OCI-LY7 (cell line): ENCODE results near the gene ANKRD13D. TPM values are rescaled to one million over a fixed set of nuclear protein-coding genes. Genes with fewer than 3 reads are reported as not detected.

Experiments
- BruUV-seq: library from RNA; stranded (reverse); fragments of 400-500 nt; replicated peaks from 2 replicates; lab custom pipeline; 2021; lab: Mats Ljungman, UMichigan
- CTCF ChIA-PET: fragments of 300-600 bp; sonication (Branson Sonifier 250); formaldehyde crosslinking; loops from one replicate; lab custom pipeline; 2022; ENCODE audit warnings: antibody characterized with exemption; ENCODE audit not compliant: unreplicated experiment; lab: Charles Lee
- POLR2A ChIA-PET: fragments of 300-600 bp; sonication (Branson Sonifier 250); formaldehyde crosslinking; loops from one replicate; lab custom pipeline; 2022; ENCODE audit warnings: antibody characterized with exemption; lab: Charles Lee
- DNase-seq: peaks from one replicate; pipeline ENCODE4 v3.0.0-alpha.2; 2015; ENCODE audit warnings: low spot score
- H2AFZ ChIP-seq: fragments of 200-600 bp; sonication (generic), shearing (Covaris generic); 2 replicates; pipeline ENCODE4 v1.6.1; 2014; ENCODE audit warnings: mild to moderate bottlenecking, antibody characterized with exemption, low read length, moderate library complexity
- H3K27ac ChIP-seq: fragments of 200-600 bp; sonication (generic); 2 replicates; pipeline ENCODE4 v1.5.1; 2014; ENCODE audit warnings: mixed run types, low read depth, mild to moderate bottlenecking, moderate library complexity, low read length, inconsistent platforms; ENCODE audit not compliant: poor library complexity, severe bottlenecking
- H3K36me3 ChIP-seq: fragments of 200-600 bp; sonication (generic); 2 replicates; pipeline ENCODE4 v1.6.1; 2014; ENCODE audit warnings: mild to moderate bottlenecking, antibody characterized with exemption, low read length, moderate library complexity, mixed read lengths; ENCODE audit not compliant: insufficient read depth
- H3K4me1 ChIP-seq: fragments of 200-600 bp; sonication (generic); 2 replicates; pipeline ENCODE4 v1.5.1; 2014; ENCODE audit warnings: mild to moderate bottlenecking, low read length; ENCODE audit not compliant: insufficient read depth, poor library complexity, severe bottlenecking
- H3K4me2 ChIP-seq: fragments of 200-600 bp; sonication (generic); 2 replicates; pipeline ENCODE4 v1.6.1; 2014; ENCODE audit warnings: mild to moderate bottlenecking, low read length
- H3K4me3 ChIP-seq: fragments of 200-600 bp; sonication (generic); 2 replicates; pipeline ENCODE4 v1.5.1; 2014; ENCODE audit warnings: mild to moderate bottlenecking, low read depth, low read length; ENCODE audit not compliant: poor library complexity, severe bottlenecking
- H3K79me2 ChIP-seq: fragments of 200-600 bp; sonication (generic); 2 replicates; pipeline ENCODE4 v1.6.1; 2016; ENCODE audit warnings: low read depth, mild to moderate bottlenecking, low read length, moderate library complexity, mixed read lengths; ENCODE audit not compliant: insufficient read depth
- H3K9me2 ChIP-seq: fragments of 200-600 bp; sonication (generic); 2 replicates; pipeline ENCODE4 v1.6.1; 2016; ENCODE audit warnings: mild to moderate bottlenecking, low read length, mixed read lengths; ENCODE audit not compliant: insufficient read depth
- H3K9me3 ChIP-seq: fragments of 200-600 bp; sonication (generic); 2 replicates; pipeline ENCODE4 v1.6.1; 2014; ENCODE audit warnings: mild to moderate bottlenecking, mixed run types, low read length, mixed read lengths
- H4K20me1 ChIP-seq: fragments of 200-600 bp; sonication (generic); 2 replicates; pipeline ENCODE4 v1.6.1; 2014; ENCODE audit warnings: mild to moderate bottlenecking, antibody characterized with exemption, low read length, moderate library complexity, mixed read lengths; ENCODE audit not compliant: insufficient read depth
- EZH2phosphoT487 ChIP-seq: fragments of 200-600 bp; sonication (generic); IDR thresholded peaks from 2 replicates; pipeline ENCODE4 v1.6.1; 2018; ENCODE audit warnings: low read depth, borderline replicate concordance, mild to moderate bottlenecking, mixed run types, antibody characterized with exemption, low read length, moderate library complexity, mixed read lengths
- intact Hi-C: fragments of 100-400 bp; cut with micrococcal nuclease; formaldehyde crosslinking; loops from one replicate; pipeline ENCODE4 v1.10.0; 2022; ENCODE audit not compliant: unreplicated experiment
- total RNA-seq, 2 experiments: library from RNA; depleted of rRNA in 1 of 2; stranded (reverse); fragments of >200 nt in 1 of 2; shearing (Covaris generic) in 1 of 2; gene quantifications; 2 replicates each; pipeline ENCODE4 v1.2.3, GENCODE V29; 2014 to 2022
- TF ChIP-seq, protein P1 (sequence below): fragments of 200-600 bp; sonication (generic); conservative IDR thresholded peaks from 2 replicates; pipeline ENCODE4 v1.5.1; 2014; ENCODE audit warnings: mild to moderate bottlenecking, antibody characterized with exemption, low read length, moderate library complexity, mixed read lengths

ANKRD13D gene
- total RNA-seq, 2 experiments from 2014 or later = 119 to 136 TPM

DNA sequence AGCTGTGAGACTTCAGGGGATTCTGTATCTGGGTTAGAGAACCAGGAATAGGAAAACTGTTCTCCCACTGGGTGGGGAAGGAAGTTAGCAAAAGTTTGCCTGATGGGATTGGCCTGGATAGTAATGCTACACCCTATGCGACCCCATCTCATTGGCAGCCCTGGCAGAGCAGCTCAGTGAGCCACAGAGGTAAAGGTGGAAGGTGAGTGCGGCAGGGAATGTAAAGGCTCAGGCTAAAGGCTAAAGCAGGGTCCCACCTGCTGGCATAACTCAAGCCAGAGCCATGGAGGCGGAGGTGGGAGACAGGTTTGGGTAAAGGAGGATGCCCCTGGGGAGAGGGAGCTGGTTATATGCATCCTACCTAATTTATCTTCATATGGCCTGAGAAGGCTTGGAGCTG, 32.9 kb downstream of the ANKRD13D start:
- Histone ChIP-seq H3K9me2 (no peaks in the 10 kb centered on the region), H3K9me3 (no peaks in the 10 kb centered on the region), H3K27ac (no peak overlapping the region), H2AFZ (no peak overlapping the region), H3K4me3 (no peak overlapping the region), H3K36me3 (no peaks in the 10 kb centered on the region), H3K79me2 (no peaks in the 10 kb centered on the region), H3K4me2 (no peak overlapping the region), H4K20me1 (no peaks in the 10 kb centered on the region), H3K4me1 (peaks cover 9% of the 10 kb centered on the region)
- TF ChIP-seq EZH2phosphoT487 = no peak
- TF ChIP-seq, protein P1, sequence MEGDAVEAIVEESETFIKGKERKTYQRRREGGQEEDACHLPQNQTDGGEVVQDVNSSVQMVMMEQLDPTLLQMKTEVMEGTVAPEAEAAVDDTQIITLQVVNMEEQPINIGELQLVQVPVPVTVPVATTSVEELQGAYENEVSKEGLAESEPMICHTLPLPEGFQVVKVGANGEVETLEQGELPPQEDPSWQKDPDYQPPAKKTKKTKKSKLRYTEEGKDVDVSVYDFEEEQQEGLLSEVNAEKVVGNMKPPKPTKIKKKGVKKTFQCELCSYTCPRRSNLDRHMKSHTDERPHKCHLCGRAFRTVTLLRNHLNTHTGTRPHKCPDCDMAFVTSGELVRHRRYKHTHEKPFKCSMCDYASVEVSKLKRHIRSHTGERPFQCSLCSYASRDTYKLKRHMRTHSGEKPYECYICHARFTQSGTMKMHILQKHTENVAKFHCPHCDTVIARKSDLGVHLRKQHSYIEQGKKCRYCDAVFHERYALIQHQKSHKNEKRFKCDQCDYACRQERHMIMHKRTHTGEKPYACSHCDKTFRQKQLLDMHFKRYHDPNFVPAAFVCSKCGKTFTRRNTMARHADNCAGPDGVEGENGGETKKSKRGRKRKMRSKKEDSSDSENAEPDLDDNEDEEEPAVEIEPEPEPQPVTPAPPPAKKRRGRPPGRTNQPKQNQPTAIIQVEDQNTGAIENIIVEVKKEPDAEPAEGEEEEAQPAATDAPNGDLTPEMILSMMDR = no peak
- DNase-seq = no peak
- ChIA-PET CTCF (no interaction called here), POLR2A (no interaction called here)
- no TSS peak for BruUV-seq
- intact Hi-C loops = no loop called here

- intact Hi-C loops = no loop called here
- no peak overlapping the region for H3K27ac ChIP-seq
- TF ChIP-seq, protein P1 = no peak
- TF ChIP-seq EZH2phosphoT487 = no peak
- H3K9me2 ChIP-seq = no peaks in the 10 kb centered on the region
- H3K9me3 ChIP-seq = no peaks in the 10 kb centered on the region
- ChIA-PET CTCF (no interaction called here), POLR2A (interaction anchor here (0.6 to 1.0 kb wide), 2 partner anchors 58 to 530 kb away, joined by 3 to 4 read pairs; no protein-coding TSS in a partner anchor)
- BruUV-seq = no TSS peak
- no peak overlapping the region for H3K4me2 ChIP-seq
- H4K20me1 ChIP-seq = no peaks in the 10 kb centered on the region
- H3K4me1 ChIP-seq = peaks cover 3% of the 10 kb centered on the region
- no peak overlapping the region for H2AFZ ChIP-seq
- H3K36me3 ChIP-seq = no peaks in the 10 kb centered on the region
- no peaks in the 10 kb centered on the region for H3K79me2 ChIP-seq
- H3K4me3 ChIP-seq = no peak overlapping the region
- no peak for DNase-seq
Measured at GRCh38 chr11:67323526-67323925, 34.4 kb downstream of the ANKRD13D start.

DNA sequence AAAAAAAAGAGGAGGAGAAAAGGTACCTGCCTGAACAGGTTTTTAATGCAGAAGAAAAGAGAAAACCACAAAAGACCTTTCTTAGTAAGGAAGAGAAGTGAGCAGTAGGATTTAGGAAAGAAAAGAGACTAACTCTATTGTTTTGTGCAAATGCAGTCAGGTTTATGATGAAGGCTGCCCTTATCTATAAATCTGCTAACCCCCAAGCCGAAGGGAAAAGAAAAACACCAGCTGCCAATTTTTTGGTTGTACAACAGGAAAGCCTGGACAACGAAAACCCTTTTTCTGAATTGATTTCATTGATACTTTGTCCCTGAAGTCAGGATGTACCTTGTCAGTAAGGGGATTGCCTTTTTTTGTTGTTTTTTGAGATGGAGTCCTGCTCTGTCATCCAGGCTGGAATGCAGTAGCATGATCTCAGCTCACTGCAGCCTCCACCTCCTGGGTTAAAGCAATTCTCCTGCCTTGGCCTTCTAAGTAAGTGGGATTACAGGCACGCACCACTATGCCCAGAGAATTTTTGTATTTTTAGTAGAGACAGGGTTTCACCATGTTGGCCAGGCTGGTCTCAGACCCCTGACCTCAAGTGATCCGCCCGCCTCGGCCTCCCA, 43.1 kb downstream of the ANKRD13D start:
- Histone ChIP-seq H3K79me2 (no peaks in the 10 kb centered on the region), H3K4me3 (no peak overlapping the region), H3K4me2 (no peak overlapping the region), H3K27ac (no peak overlapping the region), H3K9me2 (no peaks in the 10 kb centered on the region), H3K9me3 (no peaks in the 10 kb centered on the region), H3K4me1 (no peaks in the 10 kb centered on the region), H2AFZ (no peak overlapping the region), H4K20me1 (no peaks in the 10 kb centered on the region), H3K36me3 (no peaks in the 10 kb centered on the region)
- POLR2A ChIA-PET = interaction anchor here (0.7 kb wide), 1 partner anchor 713 kb away, joined by 3 read pairs; no protein-coding TSS in a partner anchor
- intact Hi-C loops = no loop called here
- DNase-seq = no peak
- no TSS peak for BruUV-seq
- CTCF ChIA-PET = no interaction called here
- TF ChIP-seq, protein P1 = no peak
- TF ChIP-seq EZH2phosphoT487 = no peak
